Activated naive CD4-positive, alpha-beta T cell treated with anti-CD3 and anti-CD28 coated beads for 36 hours (primary cell): ENCODE results near the gene PPP3CA. TPM values are rescaled to one million over a fixed set of nuclear protein-coding genes. Genes with fewer than 3 reads are reported as not detected.

ENCODE experiments used
- CTCF ChIA-PET: fragments of 350-600 bp; sonication (Branson Sonifier 250); formaldehyde crosslinking; loops from one replicate; lab custom pipeline; 2021; ENCODE audit warnings: antibody characterized with exemption; lab: Charles Lee
- DNase-seq: peaks from one replicate; pipeline ENCODE4 v3.0.0-alpha.2; 2020
- H3K27ac Mint-ChIP-seq: one replicate; pipeline ENCODE4 v1.8.0; 2021; ENCODE audit warnings: mild to moderate bottlenecking, mixed read lengths
- H3K27me3 Mint-ChIP-seq: one replicate; pipeline ENCODE4 v1.8.0; 2021; ENCODE audit warnings: low read depth, mixed read lengths
- H3K36me3 Mint-ChIP-seq: one replicate; pipeline ENCODE4 v1.8.0; 2021; ENCODE audit warnings: low read depth, mixed read lengths
- H3K4me1 Mint-ChIP-seq: one replicate; pipeline ENCODE4 v1.8.0; 2021; ENCODE audit warnings: low read depth, mixed read lengths
- H3K4me3 Mint-ChIP-seq: one replicate; pipeline ENCODE4 v1.8.0; 2021; ENCODE audit warnings: mild to moderate bottlenecking, moderate library complexity, mixed read lengths
- H3K9me3 Mint-ChIP-seq: one replicate; pipeline ENCODE4 v1.8.0; 2021; ENCODE audit warnings: mixed read lengths
- intact Hi-C: fragments of 100-400 bp; cut with micrococcal nuclease; formaldehyde crosslinking; loops from one replicate; pipeline ENCODE4 v1.15.1; 2023
- total RNA-seq, 2 experiments: library from RNA; stranded (reverse); gene quantifications; one replicate each; pipeline ENCODE4 v1.2.3, GENCODE V29; 2021

The PPP3CA gene
- total RNA-seq, 2 experiments from 2014 or later = 2.4 to 3.4 TPM

- no peak for DNase-seq
- Mint-ChIP-seq H3K27ac (no peak overlapping the region), H3K4me3 (no peak overlapping the region), H3K4me1 (peaks cover 16% of the 10 kb centered on the region), H3K27me3 (no peaks in the 10 kb centered on the region), H3K9me3 (no peaks in the 10 kb centered on the region), H3K36me3 (no peaks in the 10 kb centered on the region)
- intact Hi-C loops = loop anchor here (5.0 to 10.0 kb wide), 2 partner anchors 239 to 1094 kb away; no protein-coding TSS in a partner anchor
- CTCF ChIA-PET = interaction anchor here (1.2 to 1.5 kb wide), 3 partner anchors 8 to 555 kb away, joined by 3 to 4 read pairs (median 3); no protein-coding TSS in a partner anchor
Measured at GRCh38 chr4:101175896-101176676, 171.2 kb downstream of the PPP3CA start.

- Mint-ChIP-seq H3K27ac (no peak overlapping the region), H3K27me3 (no peaks in the 10 kb centered on the region), H3K4me1 (peaks cover 16% of the 10 kb centered on the region), H3K9me3 (no peaks in the 10 kb centered on the region), H3K4me3 (no peak overlapping the region), H3K36me3 (no peaks in the 10 kb centered on the region)
- intact Hi-C loops = loop anchor here (5.0 to 10.0 kb wide), 2 partner anchors 240 to 1093 kb away; no protein-coding TSS in a partner anchor
- CTCF ChIA-PET = interaction anchor here (1.2 to 1.5 kb wide), 3 partner anchors 9 to 556 kb away, joined by 3 to 4 read pairs (median 3); no protein-coding TSS in a partner anchor
- no peak for DNase-seq
Measured at GRCh38 chr4:101174679-101175345, 172.5 kb downstream of the PPP3CA start.

DNA sequence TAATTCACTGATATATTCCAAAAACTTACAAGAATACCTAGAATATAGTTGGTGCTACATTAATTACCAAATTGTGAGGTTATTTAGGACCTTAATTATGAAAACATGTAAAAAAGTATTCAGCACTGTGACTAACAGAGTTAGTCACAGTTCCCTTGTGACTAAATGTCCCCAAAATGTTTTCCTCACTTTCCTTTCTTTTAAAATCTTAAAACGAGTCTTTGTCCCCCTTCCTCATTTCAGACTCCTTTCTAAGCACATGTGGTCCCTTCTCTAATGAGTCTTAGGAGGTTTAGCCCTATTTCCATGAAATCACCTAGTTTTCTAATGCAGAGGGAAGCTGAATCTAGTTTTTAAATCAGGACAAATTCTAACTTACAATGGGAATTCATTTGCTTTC is 175.0 kb downstream of the PPP3CA start:
- CTCF ChIA-PET = interaction anchor here (1.2 to 1.8 kb wide), 2 partner anchors 355 to 557 kb away, joined by 4 read pairs; no protein-coding TSS in a partner anchor
- intact Hi-C loops = loop anchor here (10.0 kb wide), 1 partner anchor 242 kb away; no protein-coding TSS in a partner anchor
- Mint-ChIP-seq H3K4me1 (peaks cover 16% of the 10 kb centered on the region), H3K36me3 (no peaks in the 10 kb centered on the region), H3K4me3 (no peak overlapping the region), H3K27me3 (no peaks in the 10 kb centered on the region), H3K27ac (no peak overlapping the region), H3K9me3 (no peaks in the 10 kb centered on the region)
- no peak for DNase-seq

- DNase-seq = no peak
- intact Hi-C loops = loop anchor here (10.0 kb wide), 1 partner anchor 243 kb away; no protein-coding TSS in a partner anchor
- Mint-ChIP-seq H3K27ac (no peak overlapping the region), H3K9me3 (no peaks in the 10 kb centered on the region), H3K4me3 (no peak overlapping the region), H3K27me3 (no peaks in the 10 kb centered on the region), H3K36me3 (no peaks in the 10 kb centered on the region), H3K4me1 (peaks cover 10% of the 10 kb centered on the region)
- CTCF ChIA-PET = interaction anchor here (1.2 to 1.8 kb wide), 2 partner anchors 558 to 559 kb away, joined by 3 to 4 read pairs; no protein-coding TSS in a partner anchor
Measured at GRCh38 chr4:101171747-101172146, 175.6 kb downstream of the PPP3CA start.

GRCh38 chr4:101169044-101170014 is 178.0 kb downstream of the PPP3CA start:
- H3K9me3 Mint-ChIP-seq = no peaks in the 10 kb centered on the region
- CTCF ChIA-PET = interaction anchor here (0.6 to 3.3 kb wide), 12 partner anchors 8 to 568 kb away, joined by 3 to 29 read pairs (median 6); no protein-coding TSS in a partner anchor
- peak; percentile 80 for DNase-seq
- no peak overlapping the region for H3K27ac Mint-ChIP-seq
- H3K36me3 Mint-ChIP-seq = no peaks in the 10 kb centered on the region
- H3K4me1 Mint-ChIP-seq = peaks cover 4% of the 10 kb centered on the region
- no peaks in the 10 kb centered on the region for H3K27me3 Mint-ChIP-seq
- H3K4me3 Mint-ChIP-seq = no peak overlapping the region
- intact Hi-C loops = loop anchor here (1.0 to 10.0 kb wide), 10 partner anchors 245 to 1263 kb away; no protein-coding TSS in a partner anchor

DNA sequence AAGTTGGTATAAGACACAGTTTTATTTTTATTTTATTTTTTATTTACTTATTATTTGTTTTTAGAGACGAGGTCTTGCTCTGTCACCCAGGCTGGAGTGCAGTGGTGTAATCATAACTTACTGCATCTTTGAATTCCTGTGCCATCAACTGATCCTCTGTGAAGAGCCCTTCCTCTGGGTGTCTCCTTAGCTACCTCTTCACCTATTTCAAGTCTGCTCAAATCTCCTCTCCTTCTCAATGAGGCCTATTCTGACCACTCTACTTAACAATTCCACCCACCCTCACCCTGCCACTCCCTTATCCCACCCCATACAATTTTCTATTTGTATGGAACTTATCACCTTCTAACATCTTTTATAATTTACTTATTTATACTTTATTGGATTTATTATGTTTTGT is 183.4 kb downstream of the PPP3CA start:
- Mint-ChIP-seq H3K27me3 (no peaks in the 10 kb centered on the region), H3K9me3 (no peaks in the 10 kb centered on the region), H3K4me3 (no peak overlapping the region), H3K36me3 (peaks cover 2% of the 10 kb centered on the region), H3K27ac (no peak overlapping the region), H3K4me1 (peaks cover 1% of the 10 kb centered on the region)
- intact Hi-C loops = loop anchor here (10.0 kb wide), 1 partner anchor 691 kb away; no protein-coding TSS in a partner anchor
- DNase-seq = no peak
- CTCF ChIA-PET = no interaction called here

- H3K36me3 Mint-ChIP-seq = peaks cover 3% of the 10 kb centered on the region
- H3K9me3 Mint-ChIP-seq = no peaks in the 10 kb centered on the region
- CTCF ChIA-PET = interaction anchor here (0.6 kb wide), 1 partner anchor 275 kb away, joined by 4 read pairs; no protein-coding TSS in a partner anchor
- no peak overlapping the region for H3K4me3 Mint-ChIP-seq
- intact Hi-C loops = loop anchor here (10.0 kb wide), 1 partner anchor 692 kb away; no protein-coding TSS in a partner anchor
- no peak overlapping the region for H3K27ac Mint-ChIP-seq
- no peak for DNase-seq
- H3K27me3 Mint-ChIP-seq = no peaks in the 10 kb centered on the region
- peaks cover 1% of the 10 kb centered on the region for H3K4me1 Mint-ChIP-seq
Measured at GRCh38 chr4:101162990-101163380, 184.3 kb downstream of the PPP3CA start.

GRCh38 chr4:101160792-101161592 is 186.3 kb downstream of the PPP3CA start:
- Mint-ChIP-seq H3K36me3 (peaks cover 5% of the 10 kb centered on the region), H3K9me3 (no peaks in the 10 kb centered on the region), H3K27ac (no peak overlapping the region), H3K4me3 (no peak overlapping the region), H3K27me3 (no peaks in the 10 kb centered on the region), H3K4me1 (peaks cover 17% of the 10 kb centered on the region)
- intact Hi-C loops = loop anchor here (10.0 kb wide), 1 partner anchor 694 kb away; no protein-coding TSS in a partner anchor
- CTCF ChIA-PET = interaction anchor here (1.3 kb wide), 1 partner anchor 8 kb away, joined by 3 read pairs; no protein-coding TSS in a partner anchor
- DNase-seq = no peak

DNA sequence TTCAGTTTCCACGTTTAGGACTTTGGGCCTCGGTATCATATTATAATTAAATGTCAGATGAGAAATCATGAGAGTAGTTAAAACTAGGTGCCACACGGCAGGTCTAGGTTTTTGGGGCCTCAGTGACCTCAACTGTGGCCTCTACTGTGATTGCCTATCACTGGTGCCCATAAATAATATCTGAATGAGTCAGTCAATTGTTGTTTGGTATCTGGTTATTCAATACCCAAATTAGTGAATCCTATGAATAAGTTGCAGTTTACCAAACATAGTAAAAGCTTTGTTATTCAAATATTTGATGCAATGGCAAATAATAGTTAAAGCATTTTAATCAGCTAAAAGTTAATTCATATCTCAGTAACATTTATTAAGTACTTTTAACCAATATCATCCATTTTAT is 188.8 kb downstream of the PPP3CA start:
- CTCF ChIA-PET = interaction anchor here (1.8 kb wide), 1 partner anchor 11 kb away, joined by 6 read pairs; no protein-coding TSS in a partner anchor
- H3K36me3 Mint-ChIP-seq = peaks cover 5% of the 10 kb centered on the region
- no peak overlapping the region for H3K27ac Mint-ChIP-seq
- H3K4me3 Mint-ChIP-seq = no peak overlapping the region
- no peaks in the 10 kb centered on the region for H3K9me3 Mint-ChIP-seq
- no peaks in the 10 kb centered on the region for H3K27me3 Mint-ChIP-seq
- no peak for DNase-seq
- H3K4me1 Mint-ChIP-seq = peaks cover 27% of the 10 kb centered on the region
- intact Hi-C loops = no loop called here

DNA sequence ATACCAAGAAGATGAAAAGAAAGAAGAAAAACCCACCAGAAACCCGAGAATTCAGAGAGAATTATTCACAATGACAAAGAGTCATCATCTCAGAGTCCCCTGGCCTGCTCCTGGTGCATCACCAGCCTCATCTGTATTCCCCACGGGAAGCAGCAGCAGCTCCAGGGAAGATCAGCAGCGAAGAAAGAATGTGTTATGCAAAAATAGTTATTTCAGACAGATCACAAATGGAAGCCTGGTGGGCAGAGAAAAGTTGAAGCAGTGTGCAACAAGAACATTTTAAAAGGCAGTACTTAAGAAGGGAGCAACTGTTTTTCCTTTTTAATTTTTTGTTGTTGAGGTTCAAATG is 189.2 kb downstream of the PPP3CA start:
- Mint-ChIP-seq H3K36me3 (peaks cover 5% of the 10 kb centered on the region), H3K4me3 (no peak overlapping the region), H3K27me3 (no peaks in the 10 kb centered on the region), H3K4me1 (peaks cover 28% of the 10 kb centered on the region), H3K27ac (no peak overlapping the region), H3K9me3 (no peaks in the 10 kb centered on the region)
- intact Hi-C loops = no loop called here
- CTCF ChIA-PET = interaction anchor here (0.6 to 1.8 kb wide), 2 partner anchors 11 to 27 kb away, joined by 5 to 6 read pairs; no protein-coding TSS in a partner anchor
- DNase-seq = no peak
